GM18505 (cell line): ENCODE measurements around the gene PRRC2A.
A peak's percentile ranks its signal among the peaks of the same experiment; 100 is the strongest.

ENCODE experiments used
- ATAC-seq: cut with Tn5 transposase; IDR thresholded peaks from one replicate; pipeline ENCODE4 v1.9.1; 2021; ENCODE audit not compliant: unreplicated experiment
- POLR2A ChIP-seq: IDR thresholded peaks from 4 replicates; pipeline ENCODE4 v1.6.1; 2011; ENCODE audit warnings: borderline replicate concordance; ENCODE audit not compliant: insufficient read depth, insufficient read length; ENCODE audit errors: extremely low read depth

PRRC2A gene

DNA sequence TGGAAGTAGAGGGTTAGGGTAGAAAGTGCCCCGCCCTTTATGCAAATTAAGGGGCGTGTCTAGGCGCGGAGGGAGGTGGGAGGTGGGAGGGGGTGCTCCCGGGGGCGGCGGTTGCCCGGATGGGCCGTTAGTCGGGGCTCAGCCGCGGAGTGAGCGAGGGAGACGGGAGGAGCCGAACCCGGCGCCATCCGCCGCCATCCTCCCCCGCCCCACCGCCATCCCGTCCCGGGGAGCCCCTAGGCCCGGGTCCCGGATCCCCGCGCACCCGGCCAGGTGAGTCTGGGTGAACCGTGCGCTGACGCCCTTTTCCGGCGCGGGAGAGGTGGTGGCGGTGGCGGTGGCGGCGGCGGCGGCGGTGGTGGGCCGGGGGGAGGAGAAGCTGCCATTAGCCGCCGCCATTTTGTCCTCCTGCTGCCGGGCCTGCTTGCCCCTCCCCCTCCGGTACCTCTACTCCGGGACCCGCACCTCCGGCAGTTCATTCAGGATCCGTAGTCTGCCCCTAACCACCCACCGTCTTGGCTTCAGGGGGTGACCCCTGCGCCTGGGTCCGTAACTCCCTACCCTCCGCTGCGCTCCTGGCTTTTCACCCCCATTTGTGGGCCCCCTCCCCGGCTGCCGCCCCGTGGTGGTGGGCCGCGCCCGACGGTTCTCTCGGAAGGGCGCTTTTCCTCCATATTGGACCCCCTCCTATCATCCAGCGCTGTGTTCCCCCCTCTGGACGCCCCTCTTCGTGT, at the start of gene PRRC2A:
Gene PRRC2A (plus strand): TSS at position 130 of the 734 bp plus-strand sequence. CDS start 2,075 bp downstream, outside the sequence.
- peak; percentile 44 for TF ChIP-seq POLR2A
- peak; percentile 55 for ATAC-seq

DNA sequence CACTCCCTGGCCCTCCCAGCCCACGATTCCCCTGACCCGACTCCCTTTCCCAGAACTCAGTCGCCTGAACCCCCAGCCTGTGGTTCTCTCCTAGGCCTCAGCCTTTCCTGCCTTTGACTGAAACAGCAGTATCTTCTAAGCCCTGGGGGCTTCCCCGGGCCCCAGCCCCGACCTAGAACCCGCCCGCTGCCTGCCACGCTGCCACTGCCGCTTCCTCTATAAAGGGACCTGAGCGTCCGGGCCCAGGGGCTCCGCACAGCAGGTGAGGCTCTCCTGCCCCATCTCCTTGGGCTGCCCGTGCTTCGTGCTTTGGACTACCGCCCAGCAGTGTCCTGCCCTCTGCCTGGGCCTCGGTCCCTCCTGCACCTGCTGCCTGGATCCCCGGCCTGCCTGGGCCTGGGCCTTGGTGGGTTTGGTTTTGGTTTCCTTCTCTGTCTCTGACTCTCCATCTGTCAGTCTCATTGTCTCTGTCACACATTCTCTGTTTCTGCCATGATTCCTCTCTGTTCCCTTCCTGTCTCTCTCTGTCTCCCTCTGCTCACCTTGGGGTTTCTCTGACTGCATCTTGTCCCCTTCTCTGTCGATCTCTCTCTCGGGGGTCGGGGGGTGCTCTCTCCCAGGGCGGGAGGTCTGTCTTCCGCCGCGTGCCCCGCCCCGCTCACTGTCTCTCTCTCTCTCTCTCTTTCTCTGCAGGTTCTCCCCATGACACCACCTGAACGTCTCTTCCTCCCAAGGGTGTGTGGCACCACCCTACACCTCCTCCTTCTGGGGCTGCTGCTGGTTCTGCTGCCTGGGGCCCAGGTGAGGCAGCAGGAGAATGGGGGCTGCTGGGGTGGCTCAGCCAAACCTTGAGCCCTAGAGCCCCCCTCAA, 48.2 kb upstream of the PRRC2A start, which contains the start of gene LTA:
Gene LTA (plus strand): TSS at position 249 of the 871 bp plus-strand sequence. CDS start 454 bp downstream, at position 703.
- peak; percentile 90 for TF ChIP-seq POLR2A
- no peak for ATAC-seq

DNA sequence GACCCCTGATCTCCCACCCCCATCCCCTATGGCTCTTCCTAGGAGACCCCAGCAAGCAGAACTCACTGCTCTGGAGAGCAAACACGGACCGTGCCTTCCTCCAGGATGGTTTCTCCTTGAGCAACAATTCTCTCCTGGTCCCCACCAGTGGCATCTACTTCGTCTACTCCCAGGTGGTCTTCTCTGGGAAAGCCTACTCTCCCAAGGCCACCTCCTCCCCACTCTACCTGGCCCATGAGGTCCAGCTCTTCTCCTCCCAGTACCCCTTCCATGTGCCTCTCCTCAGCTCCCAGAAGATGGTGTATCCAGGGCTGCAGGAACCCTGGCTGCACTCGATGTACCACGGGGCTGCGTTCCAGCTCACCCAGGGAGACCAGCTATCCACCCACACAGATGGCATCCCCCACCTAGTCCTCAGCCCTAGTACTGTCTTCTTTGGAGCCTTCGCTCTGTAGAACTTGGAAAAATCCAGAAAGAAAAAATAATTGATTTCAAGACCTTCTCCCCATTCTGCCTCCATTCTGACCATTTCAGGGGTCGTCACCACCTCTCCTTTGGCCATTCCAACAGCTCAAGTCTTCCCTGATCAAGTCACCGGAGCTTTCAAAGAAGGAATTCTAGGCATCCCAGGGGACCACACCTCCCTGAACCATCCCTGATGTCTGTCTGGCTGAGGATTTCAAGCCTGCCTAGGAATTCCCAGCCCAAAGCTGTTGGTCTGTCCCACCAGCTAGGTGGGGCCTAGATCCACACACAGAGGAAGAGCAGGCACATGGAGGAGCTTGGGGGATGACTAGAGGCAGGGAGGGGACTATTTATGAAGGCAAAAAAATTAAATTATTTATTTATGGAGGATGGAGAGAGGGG, 47.0 kb upstream of the PRRC2A start:
- no peak for TF ChIP-seq POLR2A
- ATAC-seq = no peak

DNA sequence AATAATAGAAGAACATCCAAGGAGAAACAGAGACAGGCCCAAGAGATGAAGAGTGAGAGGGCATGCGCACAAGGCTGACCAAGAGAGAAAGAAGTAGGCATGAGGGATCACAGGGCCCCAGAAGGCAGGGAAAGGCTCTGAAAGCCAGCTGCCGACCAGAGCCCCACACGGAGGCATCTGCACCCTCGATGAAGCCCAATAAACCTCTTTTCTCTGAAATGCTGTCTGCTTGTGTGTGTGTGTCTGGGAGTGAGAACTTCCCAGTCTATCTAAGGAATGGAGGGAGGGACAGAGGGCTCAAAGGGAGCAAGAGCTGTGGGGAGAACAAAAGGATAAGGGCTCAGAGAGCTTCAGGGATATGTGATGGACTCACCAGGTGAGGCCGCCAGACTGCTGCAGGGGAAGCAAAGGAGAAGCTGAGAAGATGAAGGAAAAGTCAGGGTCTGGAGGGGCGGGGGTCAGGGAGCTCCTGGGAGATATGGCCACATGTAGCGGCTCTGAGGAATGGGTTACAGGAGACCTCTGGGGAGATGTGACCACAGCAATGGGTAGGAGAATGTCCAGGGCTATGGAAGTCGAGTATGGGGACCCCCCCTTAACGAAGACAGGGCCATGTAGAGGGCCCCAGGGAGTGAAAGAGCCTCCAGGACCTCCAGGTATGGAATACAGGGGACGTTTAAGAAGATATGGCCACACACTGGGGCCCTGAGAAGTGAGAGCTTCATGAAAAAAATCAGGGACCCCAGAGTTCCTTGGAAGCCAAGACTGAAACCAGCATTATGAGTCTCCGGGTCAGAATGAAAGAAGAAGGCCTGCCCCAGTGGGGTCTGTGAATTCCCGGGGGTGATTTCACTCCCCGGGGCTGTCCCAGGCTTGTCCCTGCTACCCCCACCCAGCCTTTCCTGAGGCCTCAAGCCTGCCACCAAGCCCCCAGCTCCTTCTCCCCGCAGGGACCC, 46.1 kb upstream of the PRRC2A start:
- TF ChIP-seq POLR2A = peak; percentile 66
- ATAC-seq = no peak

DNA sequence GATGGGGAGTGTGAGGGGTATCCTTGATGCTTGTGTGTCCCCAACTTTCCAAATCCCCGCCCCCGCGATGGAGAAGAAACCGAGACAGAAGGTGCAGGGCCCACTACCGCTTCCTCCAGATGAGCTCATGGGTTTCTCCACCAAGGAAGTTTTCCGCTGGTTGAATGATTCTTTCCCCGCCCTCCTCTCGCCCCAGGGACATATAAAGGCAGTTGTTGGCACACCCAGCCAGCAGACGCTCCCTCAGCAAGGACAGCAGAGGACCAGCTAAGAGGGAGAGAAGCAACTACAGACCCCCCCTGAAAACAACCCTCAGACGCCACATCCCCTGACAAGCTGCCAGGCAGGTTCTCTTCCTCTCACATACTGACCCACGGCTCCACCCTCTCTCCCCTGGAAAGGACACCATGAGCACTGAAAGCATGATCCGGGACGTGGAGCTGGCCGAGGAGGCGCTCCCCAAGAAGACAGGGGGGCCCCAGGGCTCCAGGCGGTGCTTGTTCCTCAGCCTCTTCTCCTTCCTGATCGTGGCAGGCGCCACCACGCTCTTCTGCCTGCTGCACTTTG, 45.1 kb upstream of the PRRC2A start, which contains the start of gene TNF:
Gene TNF (plus strand): TSS at position 231 of the 567 bp plus-strand sequence. CDS start 177 bp downstream, at position 408.
- TF ChIP-seq POLR2A = peak; percentile 100
- no peak for ATAC-seq

DNA sequence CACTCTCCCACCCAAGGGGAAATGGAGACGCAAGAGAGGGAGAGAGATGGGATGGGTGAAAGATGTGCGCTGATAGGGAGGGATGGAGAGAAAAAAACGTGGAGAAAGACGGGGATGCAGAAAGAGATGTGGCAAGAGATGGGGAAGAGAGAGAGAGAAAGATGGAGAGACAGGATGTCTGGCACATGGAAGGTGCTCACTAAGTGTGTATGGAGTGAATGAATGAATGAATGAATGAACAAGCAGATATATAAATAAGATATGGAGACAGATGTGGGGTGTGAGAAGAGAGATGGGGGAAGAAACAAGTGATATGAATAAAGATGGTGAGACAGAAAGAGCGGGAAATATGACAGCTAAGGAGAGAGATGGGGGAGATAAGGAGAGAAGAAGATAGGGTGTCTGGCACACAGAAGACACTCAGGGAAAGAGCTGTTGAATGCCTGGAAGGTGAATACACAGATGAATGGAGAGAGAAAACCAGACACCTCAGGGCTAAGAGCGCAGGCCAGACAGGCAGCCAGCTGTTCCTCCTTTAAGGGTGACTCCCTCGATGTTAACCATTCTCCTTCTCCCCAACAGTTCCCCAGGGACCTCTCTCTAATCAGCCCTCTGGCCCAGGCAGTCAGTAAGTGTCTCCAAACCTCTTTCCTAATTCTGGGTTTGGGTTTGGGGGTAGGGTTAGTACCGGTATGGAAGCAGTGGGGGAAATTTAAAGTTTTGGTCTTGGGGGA, 44.4 kb upstream of the PRRC2A start:
- TF ChIP-seq POLR2A = no peak
- no peak for ATAC-seq

DNA sequence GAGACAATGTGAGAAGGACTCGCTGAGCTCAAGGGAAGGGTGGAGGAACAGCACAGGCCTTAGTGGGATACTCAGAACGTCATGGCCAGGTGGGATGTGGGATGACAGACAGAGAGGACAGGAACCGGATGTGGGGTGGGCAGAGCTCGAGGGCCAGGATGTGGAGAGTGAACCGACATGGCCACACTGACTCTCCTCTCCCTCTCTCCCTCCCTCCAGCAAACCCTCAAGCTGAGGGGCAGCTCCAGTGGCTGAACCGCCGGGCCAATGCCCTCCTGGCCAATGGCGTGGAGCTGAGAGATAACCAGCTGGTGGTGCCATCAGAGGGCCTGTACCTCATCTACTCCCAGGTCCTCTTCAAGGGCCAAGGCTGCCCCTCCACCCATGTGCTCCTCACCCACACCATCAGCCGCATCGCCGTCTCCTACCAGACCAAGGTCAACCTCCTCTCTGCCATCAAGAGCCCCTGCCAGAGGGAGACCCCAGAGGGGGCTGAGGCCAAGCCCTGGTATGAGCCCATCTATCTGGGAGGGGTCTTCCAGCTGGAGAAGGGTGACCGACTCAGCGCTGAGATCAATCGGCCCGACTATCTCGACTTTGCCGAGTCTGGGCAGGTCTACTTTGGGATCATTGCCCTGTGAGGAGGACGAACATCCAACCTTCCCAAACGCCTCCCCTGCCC, 43.5 kb upstream of the PRRC2A start:
- ATAC-seq = no peak

DNA sequence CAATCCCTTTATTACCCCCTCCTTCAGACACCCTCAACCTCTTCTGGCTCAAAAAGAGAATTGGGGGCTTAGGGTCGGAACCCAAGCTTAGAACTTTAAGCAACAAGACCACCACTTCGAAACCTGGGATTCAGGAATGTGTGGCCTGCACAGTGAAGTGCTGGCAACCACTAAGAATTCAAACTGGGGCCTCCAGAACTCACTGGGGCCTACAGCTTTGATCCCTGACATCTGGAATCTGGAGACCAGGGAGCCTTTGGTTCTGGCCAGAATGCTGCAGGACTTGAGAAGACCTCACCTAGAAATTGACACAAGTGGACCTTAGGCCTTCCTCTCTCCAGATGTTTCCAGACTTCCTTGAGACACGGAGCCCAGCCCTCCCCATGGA, 42.9 kb upstream of the PRRC2A start:
- no peak for ATAC-seq
- peak; percentile 15 for TF ChIP-seq POLR2A

More for the DNA sequence above, 43.5 kb upstream of the PRRC2A start:
- peak; percentile 76 for TF ChIP-seq POLR2A

DNA sequence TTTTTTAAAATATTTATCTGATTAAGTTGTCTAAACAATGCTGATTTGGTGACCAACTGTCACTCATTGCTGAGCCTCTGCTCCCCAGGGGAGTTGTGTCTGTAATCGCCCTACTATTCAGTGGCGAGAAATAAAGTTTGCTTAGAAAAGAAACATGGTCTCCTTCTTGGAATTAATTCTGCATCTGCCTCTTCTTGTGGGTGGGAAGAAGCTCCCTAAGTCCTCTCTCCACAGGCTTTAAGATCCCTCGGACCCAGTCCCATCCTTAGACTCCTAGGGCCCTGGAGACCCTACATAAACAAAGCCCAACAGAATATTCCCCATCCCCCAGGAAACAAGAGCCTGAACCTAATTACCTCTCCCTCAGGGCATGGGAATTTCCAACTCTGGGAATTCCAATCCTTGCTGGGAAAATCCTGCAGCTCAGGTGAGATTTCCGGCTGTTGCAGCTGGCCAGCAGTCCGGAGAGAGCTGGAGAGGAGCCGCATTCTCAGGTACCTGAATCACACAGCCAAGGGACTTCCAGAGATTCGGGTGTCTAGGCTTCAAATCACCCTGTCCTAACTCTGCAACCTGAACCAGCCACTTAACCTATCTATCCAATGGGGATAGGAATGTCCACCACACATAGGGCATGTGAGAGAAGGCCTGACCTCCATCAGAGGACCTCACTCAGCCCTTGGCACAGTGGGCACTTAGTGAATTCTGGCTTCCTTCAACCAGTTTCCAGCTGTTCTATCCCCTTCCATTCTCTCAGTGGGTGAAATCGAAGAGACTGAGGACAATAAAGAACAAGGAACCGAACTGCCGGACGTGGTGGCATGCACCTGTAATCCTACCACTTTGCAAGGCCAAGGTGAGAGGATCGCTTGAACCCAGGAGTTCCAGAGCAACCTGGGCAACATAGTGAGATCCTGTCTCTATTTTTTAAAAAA, 42.1 kb upstream of the PRRC2A start:
- ATAC-seq = no peak

More for the DNA sequence above, 42.1 kb upstream of the PRRC2A start:
- TF ChIP-seq POLR2A = peak; percentile 69
